K562 (cell line): Measurements from ENCODE around the gene PTTG1IP. TPM values are rescaled to one million over a fixed set of nuclear protein-coding genes. Genes with fewer than 3 reads are reported as not detected.
A peak's percentile ranks its signal among the peaks of the same experiment; 100 is the strongest.

Experiments
- CUX1 ChIP-seq: fragments of 200-800 bp; sonication (Bioruptor generic); IDR thresholded peaks from 2 replicates; pipeline ENCODE4 v1.6.1; 2016; ENCODE audit warnings: missing genetic modification characterization, missing compliant biosample characterization
- E2F6 ChIP-seq, 2 experiments: IDR thresholded peaks; 2 replicates each; pipeline ENCODE4 v1.6.1; 2011; ENCODE audit warnings: borderline replicate concordance in 1 of 2, control low read depth in 1 of 2, low read depth in 1 of 2, low read length in 1 of 2, mild to moderate bottlenecking in 1 of 2, mixed read lengths in 1 of 2, moderate library complexity in 1 of 2; ENCODE audit not compliant: insufficient read depth in 1 of 2, insufficient read length in 1 of 2, poor library complexity in 1 of 2, severe bottlenecking in 1 of 2; ENCODE audit errors: extremely low read depth in 1 of 2
- ELK3 ChIP-seq: fragments of 450-650 bp; formaldehyde crosslinking; IDR thresholded peaks from 2 replicates; pipeline ENCODE4 v1.4.0; 2020; ENCODE audit warnings: mild to moderate bottlenecking
- FIP1L1 ChIP-seq: fragments of 200-400 bp; formaldehyde crosslinking; IDR thresholded peaks from 2 replicates; pipeline ENCODE4 v1.6.1; 2018; ENCODE audit warnings: mild to moderate bottlenecking, low read depth, low read length; ENCODE audit not compliant: poor library complexity, severe bottlenecking
- FOXA3 ChIP-seq, 2 experiments: fragments of 450-650 bp in 1 of 2; sonication (generic) in 1 of 2; formaldehyde crosslinking; IDR thresholded peaks in 1 of 2; conservative IDR thresholded peaks in 1 of 2; 2 replicates each; pipeline versions ENCODE4 v1.4.0 to v1.8.0; 2020 to 2022; ENCODE audit warnings: mild to moderate bottlenecking in 2 of 2, missing genetic modification reagents in 1 of 2
- IFI16 ChIP-seq: fragments of 250-450 bp; sonication (Bioruptor Pico); IDR thresholded peaks from 2 replicates; pipeline ENCODE4 v2.1.2; 2022; ENCODE audit warnings: mild to moderate bottlenecking, inconsistent platforms
- KLF16 ChIP-seq: IDR thresholded peaks from 2 replicates; pipeline ENCODE4 v1.6.1; 2016; ENCODE audit warnings: antibody characterized with exemption
- MEF2D ChIP-seq: conservative IDR thresholded peaks from 2 replicates; pipeline ENCODE4 v1.6.1; 2016; ENCODE audit warnings: low read depth, missing genetic modification characterization, missing compliant biosample characterization
- MIER1 ChIP-seq: fragments of 450-650 bp; IDR thresholded peaks from 2 replicates; pipeline ENCODE4 v1.6.1; 2016; ENCODE audit warnings: antibody characterized with exemption, mild to moderate bottlenecking, low read depth
- NFIC ChIP-seq: fragments of 450-650 bp; IDR thresholded peaks from 2 replicates; pipeline ENCODE4 v1.6.1; 2017; ENCODE audit warnings: mild to moderate bottlenecking, inconsistent platforms
- NR4A1 ChIP-seq, 2 experiments: fragments of 250-450 bp in 1 of 2; fragments of 450-650 bp in 1 of 2; sonication (Bioruptor Pico) in 1 of 2; IDR thresholded peaks; 2 replicates each; pipeline versions ENCODE4 v1.4.0 to v1.6.1; 2016 to 2020; ENCODE audit warnings: mild to moderate bottlenecking in 2 of 2, missing compliant biosample characterization in 1 of 2, missing genetic modification characterization in 1 of 2, moderate library complexity in 1 of 2
- NRF1 ChIP-seq, 2 experiments: fragments of 450-650 bp; IDR thresholded peaks in 1 of 2; conservative IDR thresholded peaks in 1 of 2; 2 replicates each; pipeline ENCODE4 v1.6.1; 2014; ENCODE audit warnings: mild to moderate bottlenecking in 2 of 2
- PTTG1 ChIP-seq: fragments of 450-650 bp; IDR thresholded peaks from 2 replicates; pipeline ENCODE4 v1.6.1; 2016; ENCODE audit warnings: low read depth, mild to moderate bottlenecking, missing genetic modification characterization, missing compliant biosample characterization
- PYGO2 ChIP-seq: fragments of 450-650 bp; IDR thresholded peaks from 2 replicates; pipeline ENCODE4 v1.6.1; 2016; ENCODE audit warnings: mild to moderate bottlenecking, missing genetic modification characterization, moderate library complexity, missing compliant biosample characterization
- SNRNP70 ChIP-seq: fragments of 200-400 bp; formaldehyde crosslinking; optimal IDR thresholded peaks from 2 replicates; pipeline ENCODE3; 2017; ENCODE audit warnings: low read depth, low read length
- TEAD1 ChIP-seq, 2 experiments: fragments of 450-650 bp in 1 of 2; sonication (generic) in 1 of 2; formaldehyde crosslinking; IDR thresholded peaks; 2 replicates each; pipeline versions ENCODE4 v1.4.0 to v1.8.0; 2020 to 2022; ENCODE audit warnings: mild to moderate bottlenecking in 2 of 2, missing genetic modification reagents in 1 of 2
- TOE1 ChIP-seq, 2 experiments: fragments of 450-650 bp in 1 of 2; sonication (generic) in 1 of 2; formaldehyde crosslinking in 1 of 2; IDR thresholded peaks; 2 replicates each; pipeline versions ENCODE4 v1.7.1 to v1.8.0; 2016 to 2022; ENCODE audit warnings: borderline replicate concordance in 2 of 2, mild to moderate bottlenecking in 2 of 2, antibody characterized with exemption in 1 of 2, inconsistent platforms in 1 of 2, low read depth in 1 of 2, missing genetic modification reagents in 1 of 2, moderate library complexity in 1 of 2
- ZBTB17 ChIP-seq: fragments of 450-650 bp; formaldehyde crosslinking; IDR thresholded peaks from 2 replicates; pipeline ENCODE4 v1.4.0; 2020; ENCODE audit warnings: mild to moderate bottlenecking
- polyA plus RNA-seq, 8 experiments: library from polyadenylated mRNA; depleted of rRNA in 4 of 8; stranded (reverse) in 5 of 8; unstranded in 3 of 8; fragments of >200 nt; fragmentation: Nextera tagmentation in 2 of 8; fragmentation: Illumina TruSeq in 1 of 8; extraction: Ambion mirVana in 2 of 8; extraction: Trizol in 1 of 8; gene quantifications; 2 replicates each; pipeline versions ENCODE4 v1.2.1 to v1.2.3, GENCODE V29; 2011 to 2014; ENCODE audit warnings: inconsistent platforms in 1 of 8, missing spikeins in 1 of 8
- total RNA-seq, 7 experiments: library from RNA; depleted of rRNA in 6 of 7; stranded (reverse); fragments of >200 nt in 6 of 7; fragmentation: Illumina TruSeq in 2 of 7; extraction: Trizol in 2 of 7; gene quantifications; 2 replicates each; pipeline versions ENCODE4 v1.2.1 to v1.2.3, GENCODE V29; 2011 to 2021; ENCODE audit warnings: low replicate concordance in 1 of 7

PTTG1IP gene
- total and polyA plus RNA-seq, 9 of the 15 experiments (the other 6 are each of a cell fraction or from before 2014, with no cell fraction given), result 5.0 to 99.3 (median 82.4) TPM

- 0 out of 4 replicates have a peak, but pooled peaks of 1 of the 2 experiments have one; percentile 27 for TF ChIP-seq FOXA3 (CRISPR knock-in tag; conservative IDR thresholded peaks at IDR 0.05 in 1 of 2, IDR thresholded peaks at IDR 0.05 in 1 of 2)
- peak; percentile 68; the same call in 1 of the 2 replicates for TF ChIP-seq ZBTB17 (CRISPR knock-in tag)
- no peak for TF ChIP-seq NFIC
- no peak for TF ChIP-seq MIER1
- peak; percentile 55 for TF ChIP-seq FIP1L1
- peak; percentile 91 for TF ChIP-seq PTTG1 (tag)
- TF ChIP-seq MEF2D (tag), result peak; percentile 87
- TF ChIP-seq TEAD1 (CRISPR knock-in tag; IDR thresholded peaks at IDR 0.05), result peak in 1 of 2 experiments; percentile 75; a peak in 2 of 4 replicates
- TF ChIP-seq CUX1 (CRISPR knock-in tag), result no peak
- peak in 1 of 2 experiments; percentile 7; a peak in 2 of 4 replicates for TF ChIP-seq NRF1 (conservative IDR thresholded peaks at IDR 0.05 in 1 of 2, IDR thresholded peaks at IDR 0.05 in 1 of 2)
- 0 out of 2 replicates have a peak, but pooled peaks have one; percentile 47 for TF ChIP-seq TOE1 (IDR thresholded peaks at IDR 0.05; ENCODE audit: borderline replicate concordance)
- no peak for TF ChIP-seq TOE1 (CRISPR knock-in tag; IDR thresholded peaks at IDR 0.05; ENCODE audit: borderline replicate concordance, low read depth)
- peak; percentile 9 to 38 for TF ChIP-seq E2F6 (IDR thresholded peaks at IDR 0.05; ENCODE audit: borderline replicate concordance in 1 of 2, extremely low read depth in 1 of 2, insufficient read depth in 1 of 2, insufficient read length in 1 of 2, low read depth in 1 of 2, low read length in 1 of 2, poor library complexity in 1 of 2, severe bottlenecking in 1 of 2)
- peak; percentile 74 for TF ChIP-seq KLF16
- peak; percentile 83 for TF ChIP-seq PYGO2 (tag)
- TF ChIP-seq SNRNP70, result no peak
- TF ChIP-seq ELK3 (CRISPR knock-in tag), result no peak
- TF ChIP-seq NR4A1 (CRISPR knock-in tag; IDR thresholded peaks at IDR 0.05), result no peak
- TF ChIP-seq NR4A1 (tag; IDR thresholded peaks at IDR 0.05), result peak; percentile 96
- 0 out of 2 replicates have a peak, but pooled peaks have one; percentile 33 for TF ChIP-seq IFI16 (CRISPR knock-in tag)
Measured at GRCh38 chr21:44845418-44846223, 27.9 kb downstream of the PTTG1IP start (continued).
